OCI-LY7 (cell line): Measurements from ENCODE around the gene ACCSL. TPM values are rescaled to one million over a fixed set of nuclear protein-coding genes. Genes with fewer than 3 reads are reported as not detected.

Experiments
- BruUV-seq: library from RNA; stranded (reverse); fragments of 400-500 nt; replicated peaks from 2 replicates; lab custom pipeline; 2021; lab: Mats Ljungman, UMichigan
- CTCF ChIA-PET: fragments of 300-600 bp; sonication (Branson Sonifier 250); formaldehyde crosslinking; loops from one replicate; lab custom pipeline; 2022; ENCODE audit warnings: antibody characterized with exemption; ENCODE audit not compliant: unreplicated experiment; lab: Charles Lee
- POLR2A ChIA-PET: fragments of 300-600 bp; sonication (Branson Sonifier 250); formaldehyde crosslinking; loops from one replicate; lab custom pipeline; 2022; ENCODE audit warnings: antibody characterized with exemption; lab: Charles Lee
- DNase-seq: peaks from one replicate; pipeline ENCODE4 v3.0.0-alpha.2; 2015; ENCODE audit warnings: low spot score
- H2AFZ ChIP-seq: fragments of 200-600 bp; sonication (generic), shearing (Covaris generic); 2 replicates; pipeline ENCODE4 v1.6.1; 2014; ENCODE audit warnings: mild to moderate bottlenecking, antibody characterized with exemption, low read length, moderate library complexity
- H3K27ac ChIP-seq: fragments of 200-600 bp; sonication (generic); 2 replicates; pipeline ENCODE4 v1.5.1; 2014; ENCODE audit warnings: mixed run types, low read depth, mild to moderate bottlenecking, moderate library complexity, low read length, inconsistent platforms; ENCODE audit not compliant: poor library complexity, severe bottlenecking
- H3K36me3 ChIP-seq: fragments of 200-600 bp; sonication (generic); 2 replicates; pipeline ENCODE4 v1.6.1; 2014; ENCODE audit warnings: mild to moderate bottlenecking, antibody characterized with exemption, low read length, moderate library complexity, mixed read lengths; ENCODE audit not compliant: insufficient read depth
- H3K4me1 ChIP-seq: fragments of 200-600 bp; sonication (generic); 2 replicates; pipeline ENCODE4 v1.5.1; 2014; ENCODE audit warnings: mild to moderate bottlenecking, low read length; ENCODE audit not compliant: insufficient read depth, poor library complexity, severe bottlenecking
- H3K4me2 ChIP-seq: fragments of 200-600 bp; sonication (generic); 2 replicates; pipeline ENCODE4 v1.6.1; 2014; ENCODE audit warnings: mild to moderate bottlenecking, low read length
- H3K4me3 ChIP-seq: fragments of 200-600 bp; sonication (generic); 2 replicates; pipeline ENCODE4 v1.5.1; 2014; ENCODE audit warnings: mild to moderate bottlenecking, low read depth, low read length; ENCODE audit not compliant: poor library complexity, severe bottlenecking
- H3K79me2 ChIP-seq: fragments of 200-600 bp; sonication (generic); 2 replicates; pipeline ENCODE4 v1.6.1; 2016; ENCODE audit warnings: low read depth, mild to moderate bottlenecking, low read length, moderate library complexity, mixed read lengths; ENCODE audit not compliant: insufficient read depth
- H3K9me2 ChIP-seq: fragments of 200-600 bp; sonication (generic); 2 replicates; pipeline ENCODE4 v1.6.1; 2016; ENCODE audit warnings: mild to moderate bottlenecking, low read length, mixed read lengths; ENCODE audit not compliant: insufficient read depth
- H3K9me3 ChIP-seq: fragments of 200-600 bp; sonication (generic); 2 replicates; pipeline ENCODE4 v1.6.1; 2014; ENCODE audit warnings: mild to moderate bottlenecking, mixed run types, low read length, mixed read lengths
- H4K20me1 ChIP-seq: fragments of 200-600 bp; sonication (generic); 2 replicates; pipeline ENCODE4 v1.6.1; 2014; ENCODE audit warnings: mild to moderate bottlenecking, antibody characterized with exemption, low read length, moderate library complexity, mixed read lengths; ENCODE audit not compliant: insufficient read depth
- EZH2phosphoT487 ChIP-seq: fragments of 200-600 bp; sonication (generic); IDR thresholded peaks from 2 replicates; pipeline ENCODE4 v1.6.1; 2018; ENCODE audit warnings: low read depth, borderline replicate concordance, mild to moderate bottlenecking, mixed run types, antibody characterized with exemption, low read length, moderate library complexity, mixed read lengths
- intact Hi-C: fragments of 100-400 bp; cut with micrococcal nuclease; formaldehyde crosslinking; loops from one replicate; pipeline ENCODE4 v1.10.0; 2022; ENCODE audit not compliant: unreplicated experiment
- total RNA-seq, 2 experiments: library from RNA; depleted of rRNA in 1 of 2; stranded (reverse); fragments of >200 nt in 1 of 2; shearing (Covaris generic) in 1 of 2; gene quantifications; 2 replicates each; pipeline ENCODE4 v1.2.3, GENCODE V29; 2014 to 2022
- TF ChIP-seq, protein P1 (sequence below): fragments of 200-600 bp; sonication (generic); conservative IDR thresholded peaks from 2 replicates; pipeline ENCODE4 v1.5.1; 2014; ENCODE audit warnings: mild to moderate bottlenecking, antibody characterized with exemption, low read length, moderate library complexity, mixed read lengths

ACCSL gene
- total RNA-seq, 2 experiments from 2014 or later: not detected

DNA sequence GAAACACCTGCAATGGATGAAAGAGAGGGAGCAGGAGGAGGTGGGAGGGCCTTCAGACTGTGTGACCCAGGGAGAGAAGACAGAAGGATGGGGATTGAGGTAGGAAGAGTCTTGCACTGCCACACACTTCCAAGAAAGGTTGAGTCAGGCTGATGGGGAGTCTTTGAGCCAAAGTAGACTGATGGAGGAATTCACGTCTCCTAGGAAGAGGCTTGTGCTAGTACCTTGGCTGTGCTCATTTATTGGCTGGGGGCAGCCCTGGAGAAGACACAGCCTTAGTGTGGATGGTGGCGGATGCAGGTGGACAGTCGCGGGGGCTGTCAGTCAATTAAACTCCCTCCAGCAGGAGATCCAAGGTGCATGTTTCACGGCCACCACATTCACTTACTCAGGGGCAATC is 16.2 kb upstream of the ACCSL start:
- CTCF ChIA-PET: no interaction called here

DNA sequence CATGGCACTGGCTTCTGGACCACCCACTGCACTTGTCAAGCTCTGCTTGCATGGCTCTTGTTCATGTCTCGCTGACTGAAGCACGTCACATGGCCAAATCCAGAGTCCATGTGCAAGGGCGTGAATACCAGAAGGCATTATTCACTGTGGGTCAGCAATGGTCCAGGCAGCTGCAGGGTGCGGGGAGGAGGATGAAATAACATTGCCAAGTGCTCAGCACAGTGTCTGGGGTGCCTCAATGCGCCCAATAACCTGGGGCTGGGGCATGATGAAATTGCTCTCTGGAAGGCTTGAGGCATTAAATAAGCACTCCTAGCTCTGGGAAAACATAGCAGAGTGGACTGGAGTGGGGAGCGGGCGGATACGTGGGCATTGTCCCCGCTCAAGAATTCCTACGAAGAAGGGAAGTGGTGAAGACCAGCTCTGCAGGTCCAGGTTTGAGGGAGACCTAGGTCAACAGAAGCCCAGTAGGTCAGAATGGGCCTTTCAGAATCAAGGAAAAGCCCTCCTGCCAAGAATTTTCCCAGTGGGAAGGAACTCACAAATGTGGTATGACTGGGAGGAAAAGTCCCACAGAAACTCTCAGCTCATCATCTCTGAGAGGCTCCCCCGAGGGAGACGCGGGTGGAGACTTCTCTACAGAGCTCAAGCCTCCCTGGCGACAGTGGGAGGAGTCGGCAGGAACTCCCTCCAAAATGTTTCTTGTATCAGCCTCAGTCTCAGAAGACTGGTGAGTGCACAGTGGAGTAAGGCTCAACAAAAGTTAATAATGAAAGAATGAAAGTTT is 15.3 kb upstream of the ACCSL start:
- intact Hi-C loops: no loop called here

More for the DNA sequence above, 16.2 kb upstream of the ACCSL start:
- TF ChIP-seq EZH2phosphoT487: no peak
- TF ChIP-seq, protein P1, sequence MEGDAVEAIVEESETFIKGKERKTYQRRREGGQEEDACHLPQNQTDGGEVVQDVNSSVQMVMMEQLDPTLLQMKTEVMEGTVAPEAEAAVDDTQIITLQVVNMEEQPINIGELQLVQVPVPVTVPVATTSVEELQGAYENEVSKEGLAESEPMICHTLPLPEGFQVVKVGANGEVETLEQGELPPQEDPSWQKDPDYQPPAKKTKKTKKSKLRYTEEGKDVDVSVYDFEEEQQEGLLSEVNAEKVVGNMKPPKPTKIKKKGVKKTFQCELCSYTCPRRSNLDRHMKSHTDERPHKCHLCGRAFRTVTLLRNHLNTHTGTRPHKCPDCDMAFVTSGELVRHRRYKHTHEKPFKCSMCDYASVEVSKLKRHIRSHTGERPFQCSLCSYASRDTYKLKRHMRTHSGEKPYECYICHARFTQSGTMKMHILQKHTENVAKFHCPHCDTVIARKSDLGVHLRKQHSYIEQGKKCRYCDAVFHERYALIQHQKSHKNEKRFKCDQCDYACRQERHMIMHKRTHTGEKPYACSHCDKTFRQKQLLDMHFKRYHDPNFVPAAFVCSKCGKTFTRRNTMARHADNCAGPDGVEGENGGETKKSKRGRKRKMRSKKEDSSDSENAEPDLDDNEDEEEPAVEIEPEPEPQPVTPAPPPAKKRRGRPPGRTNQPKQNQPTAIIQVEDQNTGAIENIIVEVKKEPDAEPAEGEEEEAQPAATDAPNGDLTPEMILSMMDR: no peak
- H3K9me2 ChIP-seq: no peaks in the 10 kb centered on the region
- POLR2A ChIA-PET: no interaction called here
- H3K4me3 ChIP-seq: no peak overlapping the region
- H3K36me3 ChIP-seq: no peaks in the 10 kb centered on the region
- no peaks in the 10 kb centered on the region for H3K79me2 ChIP-seq
- no peaks in the 10 kb centered on the region for H3K9me3 ChIP-seq
- no peak overlapping the region for H2AFZ ChIP-seq
- H3K4me1 ChIP-seq: no peaks in the 10 kb centered on the region
- H3K27ac ChIP-seq: no peak overlapping the region
- intact Hi-C loops: no loop called here
- no peak for DNase-seq
- H4K20me1 ChIP-seq: no peaks in the 10 kb centered on the region
- H3K4me2 ChIP-seq: no peak overlapping the region
- no TSS peak for BruUV-seq

More for the DNA sequence above, 15.3 kb upstream of the ACCSL start:
- POLR2A ChIA-PET: no interaction called here
- DNase-seq: no peak
- no peaks in the 10 kb centered on the region for H3K9me2 ChIP-seq
- H3K4me3 ChIP-seq: no peak overlapping the region
- CTCF ChIA-PET: no interaction called here
- no TSS peak for BruUV-seq
- no peaks in the 10 kb centered on the region for H3K4me1 ChIP-seq
- H3K27ac ChIP-seq: no peak overlapping the region
- no peaks in the 10 kb centered on the region for H3K79me2 ChIP-seq
- H3K36me3 ChIP-seq: no peaks in the 10 kb centered on the region
- H3K9me3 ChIP-seq: no peaks in the 10 kb centered on the region
- no peaks in the 10 kb centered on the region for H4K20me1 ChIP-seq
- H3K4me2 ChIP-seq: no peak overlapping the region
- no peak overlapping the region for H2AFZ ChIP-seq
- TF ChIP-seq, protein P1: no peak
- no peak for TF ChIP-seq EZH2phosphoT487
